Measurements from ENCODE around the gene CACNA2D3.

DNA sequence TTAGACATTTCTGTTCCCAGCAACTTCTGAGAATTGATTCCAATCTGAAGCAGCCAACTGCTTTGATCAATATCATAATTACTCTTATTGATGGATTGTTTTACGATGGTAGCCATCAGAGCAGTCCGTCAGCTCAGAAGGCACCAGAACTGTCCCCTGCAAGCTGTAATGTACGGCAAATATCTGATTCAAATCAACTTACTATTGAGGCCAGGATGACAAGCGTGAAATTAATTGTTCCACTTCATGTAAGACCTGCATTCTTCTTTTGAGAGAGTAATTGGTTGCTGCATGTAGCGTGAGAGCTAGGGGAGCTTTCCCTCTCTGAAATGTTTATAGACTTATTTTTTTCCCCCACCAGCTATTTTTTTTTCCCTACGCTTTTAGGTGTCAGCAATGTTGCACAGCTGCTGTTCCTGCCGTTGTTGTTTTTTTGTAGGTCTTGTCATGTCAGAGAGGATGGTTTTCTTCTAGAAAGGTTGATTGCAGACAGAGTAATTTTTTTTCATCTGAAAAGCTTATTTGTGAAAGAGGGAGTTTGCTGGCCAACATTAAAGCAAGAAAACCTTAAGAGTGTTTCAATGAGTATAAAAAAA, 134.9 kb downstream of the CACNA2D3 start:
- TF ChIP-seq, protein P1, sequence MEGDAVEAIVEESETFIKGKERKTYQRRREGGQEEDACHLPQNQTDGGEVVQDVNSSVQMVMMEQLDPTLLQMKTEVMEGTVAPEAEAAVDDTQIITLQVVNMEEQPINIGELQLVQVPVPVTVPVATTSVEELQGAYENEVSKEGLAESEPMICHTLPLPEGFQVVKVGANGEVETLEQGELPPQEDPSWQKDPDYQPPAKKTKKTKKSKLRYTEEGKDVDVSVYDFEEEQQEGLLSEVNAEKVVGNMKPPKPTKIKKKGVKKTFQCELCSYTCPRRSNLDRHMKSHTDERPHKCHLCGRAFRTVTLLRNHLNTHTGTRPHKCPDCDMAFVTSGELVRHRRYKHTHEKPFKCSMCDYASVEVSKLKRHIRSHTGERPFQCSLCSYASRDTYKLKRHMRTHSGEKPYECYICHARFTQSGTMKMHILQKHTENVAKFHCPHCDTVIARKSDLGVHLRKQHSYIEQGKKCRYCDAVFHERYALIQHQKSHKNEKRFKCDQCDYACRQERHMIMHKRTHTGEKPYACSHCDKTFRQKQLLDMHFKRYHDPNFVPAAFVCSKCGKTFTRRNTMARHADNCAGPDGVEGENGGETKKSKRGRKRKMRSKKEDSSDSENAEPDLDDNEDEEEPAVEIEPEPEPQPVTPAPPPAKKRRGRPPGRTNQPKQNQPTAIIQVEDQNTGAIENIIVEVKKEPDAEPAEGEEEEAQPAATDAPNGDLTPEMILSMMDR (IDR thresholded peaks at IDR 0.05): no peak
- TF ChIP-seq POLR2A (IDR thresholded peaks at IDR 0.05): no peak
